Activated T-helper 9 cell treated with anti-CD3 and anti-CD28 coated beads, Interleukin-2, amount 50 U/mL, for 16 hours (primary cell): ENCODE measurements around the gene EIF4B.
"Not testable (repeated sequence)": the region's sequence is repeated elsewhere in the genome, so short reads cannot be mapped to it uniquely, and the experiment has no call there.

ENCODE experiments used
- DNase-seq: peaks from one replicate; pipeline ENCODE4 v3.0.0-alpha.2; 2020; ENCODE audit warnings: low read depth

Gene EIF4B, protein sequence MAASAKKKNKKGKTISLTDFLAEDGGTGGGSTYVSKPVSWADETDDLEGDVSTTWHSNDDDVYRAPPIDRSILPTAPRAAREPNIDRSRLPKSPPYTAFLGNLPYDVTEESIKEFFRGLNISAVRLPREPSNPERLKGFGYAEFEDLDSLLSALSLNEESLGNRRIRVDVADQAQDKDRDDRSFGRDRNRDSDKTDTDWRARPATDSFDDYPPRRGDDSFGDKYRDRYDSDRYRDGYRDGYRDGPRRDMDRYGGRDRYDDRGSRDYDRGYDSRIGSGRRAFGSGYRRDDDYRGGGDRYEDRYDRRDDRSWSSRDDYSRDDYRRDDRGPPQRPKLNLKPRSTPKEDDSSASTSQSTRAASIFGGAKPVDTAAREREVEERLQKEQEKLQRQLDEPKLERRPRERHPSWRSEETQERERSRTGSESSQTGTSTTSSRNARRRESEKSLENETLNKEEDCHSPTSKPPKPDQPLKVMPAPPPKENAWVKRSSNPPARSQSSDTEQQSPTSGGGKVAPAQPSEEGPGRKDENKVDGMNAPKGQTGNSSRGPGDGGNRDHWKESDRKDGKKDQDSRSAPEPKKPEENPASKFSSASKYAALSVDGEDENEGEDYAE

DNA sequence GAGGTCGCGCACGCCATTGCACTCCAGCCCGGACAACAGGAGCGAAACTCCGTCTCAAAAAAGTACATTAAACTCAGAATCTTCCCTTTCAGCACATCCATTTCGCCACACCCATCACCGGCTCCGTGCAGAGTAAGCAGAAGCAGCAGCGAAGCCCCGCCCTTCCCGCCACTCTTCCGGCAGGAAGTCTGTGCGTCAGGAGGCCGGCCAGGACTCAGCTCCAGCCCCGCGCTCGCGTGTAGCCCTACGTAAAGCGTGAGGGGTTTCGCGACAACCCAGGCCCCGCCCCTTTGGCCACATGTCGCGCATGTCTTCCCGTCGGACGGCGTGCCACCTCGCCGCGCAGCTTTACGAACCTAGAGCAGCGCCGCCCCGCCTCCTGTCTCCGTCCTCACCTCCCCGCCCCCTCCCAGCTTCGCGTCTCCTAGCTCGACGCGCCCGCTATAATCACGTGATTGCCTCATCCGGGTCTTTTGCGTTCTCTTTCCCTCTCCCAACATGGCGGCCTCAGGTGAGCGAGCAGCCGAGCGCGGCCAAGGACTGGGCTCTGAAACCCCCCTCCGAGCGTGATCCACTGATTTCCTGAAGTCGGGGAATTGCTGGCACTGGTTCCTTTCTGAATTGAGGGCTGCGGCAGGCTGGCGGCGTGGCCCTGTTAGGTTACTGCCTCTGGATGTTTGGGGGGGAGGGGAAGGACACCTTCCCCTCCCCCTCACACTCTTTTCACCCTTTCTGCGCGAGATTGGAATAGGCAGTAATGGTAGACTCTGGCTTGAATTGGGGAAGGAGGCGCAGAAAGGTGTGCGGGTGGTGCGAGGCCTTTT lies at the start of gene EIF4B:
TSS of gene EIF4B (plus strand) at position 471 of the 824 bp plus-strand sequence. CDS start at position 499, 28 bp downstream.
- DNase-seq: peak; percentile 100

DNA sequence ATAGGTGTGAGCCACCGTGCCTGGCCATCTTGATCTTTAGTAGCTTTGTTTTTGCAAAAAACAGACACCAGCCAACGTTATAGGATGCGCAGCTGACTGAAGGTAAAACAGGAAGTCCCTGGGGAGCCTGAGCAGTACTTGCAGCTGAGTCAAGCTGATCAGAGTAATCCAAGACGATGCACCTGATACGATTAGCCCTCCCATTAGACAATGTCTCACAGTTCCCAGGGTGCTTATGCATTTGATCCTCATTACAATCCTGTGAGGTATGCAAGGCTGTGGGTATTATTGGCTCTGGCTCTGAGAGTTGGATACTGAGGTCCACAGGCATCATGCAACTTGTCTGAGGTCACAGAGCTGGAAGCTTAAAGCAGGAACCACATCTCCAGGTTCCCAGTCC lies 49.3 kb upstream of the EIF4B start:
- DNase-seq: no peak

DNA sequence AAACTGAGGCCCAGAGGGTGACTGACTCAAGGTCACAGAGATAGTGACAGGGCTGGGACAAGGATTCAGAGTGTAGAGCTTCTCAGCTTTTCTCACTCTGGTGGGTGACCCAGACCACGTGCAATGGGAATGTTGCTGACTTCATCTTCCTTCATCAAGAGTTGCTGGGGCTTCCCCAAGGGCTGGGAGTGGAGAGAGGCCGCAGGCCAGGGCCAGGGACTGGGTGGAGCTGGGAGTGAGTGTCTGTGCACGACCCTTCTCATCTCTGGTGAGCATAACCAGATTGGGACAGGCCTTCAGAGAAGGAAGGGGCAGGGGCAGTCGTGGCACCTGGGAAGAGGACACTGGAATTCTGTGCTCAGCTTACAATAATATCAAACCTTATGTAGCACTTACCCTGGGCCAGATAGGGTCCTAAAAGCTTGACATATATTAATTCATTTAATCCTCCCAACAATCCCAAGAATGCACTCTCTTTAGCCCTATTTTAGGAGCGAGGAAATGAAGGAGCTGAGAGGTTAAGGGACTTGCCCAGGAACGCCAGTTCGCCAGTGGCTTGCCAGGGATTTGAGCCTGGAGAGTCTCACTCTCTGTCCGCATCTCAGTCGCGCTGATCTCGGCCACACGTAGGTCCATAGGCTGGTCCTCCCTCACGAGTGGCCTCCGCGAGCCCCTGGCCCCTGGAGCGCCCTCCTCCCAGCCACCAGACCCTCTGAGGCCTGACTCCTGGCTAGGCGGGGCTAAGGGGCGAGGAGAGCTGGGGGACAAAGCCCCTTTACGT lies 41.5 kb upstream of the EIF4B start:
- no peak for DNase-seq

DNA sequence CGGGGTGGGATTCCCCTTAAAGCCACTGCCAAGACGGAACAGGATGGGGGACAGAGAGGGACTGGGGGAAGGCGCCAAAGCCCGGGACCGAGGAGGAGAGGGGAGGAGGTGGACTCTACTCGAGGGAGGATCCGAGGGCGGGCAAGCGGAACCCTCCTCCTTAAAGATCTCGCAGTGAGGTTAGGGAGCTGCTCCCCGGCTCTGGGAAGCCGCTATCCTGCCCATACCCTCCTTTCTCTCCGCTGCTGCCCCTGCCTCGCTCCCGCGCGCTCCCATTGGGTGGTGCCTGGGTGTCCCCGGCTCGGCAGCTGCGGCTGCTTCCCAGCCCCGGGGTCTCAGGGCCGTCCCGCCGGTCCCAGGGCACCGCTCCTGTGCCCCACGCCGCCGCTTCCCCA lies 40.9 kb upstream of the EIF4B start:
- DNase-seq: no peak

DNA sequence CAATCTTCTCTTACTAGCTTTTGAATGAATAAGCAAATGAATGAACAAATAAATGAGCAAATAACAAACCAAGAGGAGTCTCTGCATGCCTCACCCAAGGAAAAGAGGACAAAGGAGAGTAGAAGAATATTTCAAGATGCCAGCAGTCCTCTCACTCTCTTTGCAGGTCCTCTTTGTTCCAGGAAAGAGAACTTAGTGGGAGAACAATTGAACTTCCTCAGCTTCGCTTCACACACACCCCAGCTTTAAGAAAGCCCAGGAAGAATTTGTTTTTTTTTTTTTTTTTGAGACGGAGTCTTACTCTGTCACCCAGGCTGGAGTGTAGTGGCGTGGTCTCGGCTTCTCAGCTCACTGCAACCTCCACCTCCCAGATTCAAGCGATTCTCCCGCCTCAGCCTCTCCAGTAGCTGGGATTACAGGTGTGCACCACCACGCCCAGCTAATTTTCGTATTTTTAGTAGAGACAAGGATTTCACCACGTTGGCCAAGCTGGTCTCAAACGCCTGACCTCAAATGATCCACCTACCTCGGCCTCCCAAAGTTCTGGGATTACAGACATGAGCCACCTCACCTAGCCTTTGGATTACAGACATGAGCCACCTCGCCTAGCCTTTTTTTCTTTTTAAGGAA lies 37.0 kb upstream of the EIF4B start:
- no peak for DNase-seq

DNA sequence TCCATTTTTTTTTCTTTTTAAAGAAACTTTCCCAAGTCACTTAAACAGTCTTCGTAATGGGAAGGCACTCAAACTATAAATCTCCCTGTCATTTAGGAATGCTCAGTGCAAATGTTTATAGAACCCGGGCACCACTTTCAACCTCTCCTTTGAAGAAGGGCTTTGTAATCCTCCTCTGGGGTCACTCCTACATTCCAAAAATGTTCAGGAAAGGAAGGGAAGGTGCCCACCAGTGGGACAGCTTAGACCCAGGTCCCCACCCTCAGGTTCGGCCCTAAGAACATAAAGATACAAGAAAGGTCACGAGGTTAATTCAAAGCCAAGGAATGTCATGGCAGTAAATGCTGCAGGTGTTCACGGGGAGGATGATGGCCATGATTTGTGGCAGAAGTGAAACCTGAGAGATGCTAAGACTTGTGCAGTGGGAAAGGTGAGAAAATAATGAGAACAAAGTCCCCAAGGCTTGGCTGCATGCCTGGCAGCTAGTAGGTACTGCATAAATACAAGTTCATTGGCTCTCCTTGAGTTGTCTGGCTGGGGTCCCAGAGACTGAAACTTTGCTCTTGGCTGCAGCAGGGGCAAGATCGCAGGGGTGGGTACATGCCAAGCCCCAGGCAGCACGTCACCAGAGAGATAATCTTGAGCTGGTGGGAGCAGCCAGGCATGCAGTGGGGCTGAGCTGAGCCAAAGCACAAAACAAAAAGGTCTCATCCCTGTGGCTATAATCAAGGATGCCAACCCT lies 36.3 kb upstream of the EIF4B start:
- no peak for DNase-seq

DNA sequence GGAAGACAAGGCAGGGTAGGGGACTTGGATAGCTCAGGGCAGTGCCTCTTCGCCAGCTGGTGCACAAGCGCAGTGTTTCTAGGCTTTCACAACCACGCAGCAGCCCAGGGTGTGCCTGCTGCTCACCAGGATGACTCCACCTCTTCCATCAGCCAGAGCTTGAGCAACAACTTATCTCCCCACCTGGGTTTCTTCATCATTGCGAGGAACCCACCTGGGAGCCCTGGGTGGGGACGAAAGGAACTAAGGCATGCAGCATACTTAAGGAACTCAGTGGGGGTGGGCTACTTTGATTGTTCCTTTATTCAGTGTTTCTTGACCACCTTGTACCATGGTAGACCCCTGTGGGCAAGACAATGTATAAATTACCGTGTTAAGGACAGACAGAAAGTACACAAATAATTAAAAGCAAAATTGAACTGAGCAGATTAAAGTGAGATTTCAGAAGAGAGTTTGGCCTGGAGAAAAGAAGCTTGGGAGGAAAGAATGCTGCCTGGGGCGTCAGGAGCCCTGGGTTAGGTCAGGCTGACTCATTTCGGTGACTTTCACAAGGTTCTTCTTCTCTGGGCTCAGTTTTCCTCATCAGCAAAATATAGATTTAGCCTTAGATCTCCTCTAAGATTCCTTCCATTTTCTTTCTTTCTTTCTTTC lies 34.5 kb upstream of the EIF4B start:
- DNase-seq: no peak

DNA sequence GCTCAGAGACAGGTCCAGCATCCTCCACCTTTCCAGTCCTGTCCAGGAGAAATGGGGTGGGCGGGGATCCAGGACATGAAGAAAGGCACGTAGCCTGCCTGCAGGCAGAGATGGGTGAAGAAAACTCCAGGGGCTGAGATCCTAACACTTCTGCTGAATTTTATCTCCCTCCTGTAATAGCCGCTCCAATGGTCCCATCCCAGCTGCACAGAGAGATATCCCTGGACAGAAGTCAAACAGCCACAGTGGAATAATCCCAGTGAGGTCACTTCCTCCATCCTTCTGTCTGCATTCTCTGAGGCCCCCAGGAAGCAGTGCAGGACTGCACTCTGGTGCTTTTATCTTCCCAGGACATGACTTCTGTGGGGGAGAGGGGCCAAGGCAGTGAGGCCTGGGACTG lies 31.1 kb upstream of the EIF4B start:
- DNase-seq: no peak

DNA sequence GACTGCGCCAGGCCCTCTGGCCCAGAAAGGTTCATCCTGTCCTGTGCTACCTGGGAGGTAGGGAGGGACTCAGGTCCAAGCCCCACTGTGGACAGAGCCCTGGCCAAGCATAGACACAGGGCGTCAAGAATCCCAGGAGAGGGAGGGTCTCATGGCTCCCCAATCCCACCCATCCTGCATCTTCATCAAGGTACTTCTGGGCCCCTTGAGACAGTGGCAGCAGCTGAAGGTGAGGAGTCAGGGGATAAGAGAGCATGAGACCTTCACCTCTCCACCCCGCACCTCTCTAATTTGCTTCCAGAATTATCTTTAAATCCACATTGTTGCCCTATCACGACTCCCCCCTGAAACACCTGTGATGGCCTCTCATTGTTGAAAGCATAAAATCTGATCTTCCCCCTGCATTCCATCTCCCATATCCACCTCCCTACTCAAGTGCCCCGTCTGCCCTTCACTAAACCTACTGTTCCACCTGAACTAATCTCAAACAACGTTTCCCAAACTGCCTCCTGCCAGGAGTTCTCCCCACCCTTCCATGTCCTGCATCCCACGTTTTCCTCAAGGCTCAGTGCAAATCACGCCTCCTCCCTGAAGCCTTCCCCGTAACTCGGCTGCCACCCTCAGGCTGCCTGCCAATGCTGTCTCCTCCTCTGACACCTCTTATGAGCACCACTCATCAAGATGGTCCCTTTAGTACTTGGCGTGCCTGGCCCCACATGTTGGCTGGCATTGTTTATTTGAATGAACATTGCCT lies 30.3 kb upstream of the EIF4B start:
- DNase-seq: no peak

DNA sequence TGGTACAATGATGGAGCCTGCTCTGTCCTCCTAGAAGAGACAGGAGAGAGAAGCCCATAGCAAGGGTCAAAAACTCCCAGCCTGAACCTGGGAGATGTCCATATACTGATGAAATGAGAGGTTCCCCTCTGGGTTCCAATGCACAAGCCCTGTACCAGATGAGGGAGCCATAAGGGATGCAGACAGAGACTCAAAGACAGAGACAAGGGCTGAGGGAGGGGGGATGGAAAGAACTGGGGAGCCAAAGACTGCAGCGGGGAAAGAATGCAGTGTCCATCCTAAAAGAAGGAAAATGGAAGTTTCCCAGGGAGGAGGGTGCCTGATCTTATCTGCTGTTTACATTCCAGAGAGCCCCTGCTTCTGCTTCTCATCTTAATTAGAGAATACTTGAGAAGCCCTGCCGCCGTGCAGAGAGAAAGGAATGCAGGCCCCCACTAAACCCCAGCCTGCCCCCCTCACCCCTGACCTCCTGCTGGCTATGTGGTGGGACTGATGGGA lies 29.6 kb upstream of the EIF4B start:
- no peak for DNase-seq

DNA sequence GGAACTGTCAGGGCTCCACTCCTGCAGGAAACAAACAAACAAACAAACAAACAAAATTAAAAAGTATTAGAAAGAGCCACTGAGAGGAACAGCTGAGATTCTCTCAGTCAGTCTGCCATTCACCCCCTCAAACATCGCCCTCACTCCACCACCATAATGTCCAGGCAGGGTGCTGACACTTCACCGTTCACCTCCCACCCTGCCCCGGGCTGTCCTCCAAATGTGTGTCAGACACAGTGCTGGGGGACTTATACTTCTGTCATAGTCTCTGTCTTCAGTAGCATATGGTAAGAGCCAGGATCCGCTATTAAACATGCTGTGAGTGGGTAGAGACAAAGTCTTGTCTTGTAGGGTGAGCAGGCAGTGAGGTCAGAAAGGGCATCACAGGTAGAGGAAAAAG lies 29.1 kb upstream of the EIF4B start:
- no peak for DNase-seq

DNA sequence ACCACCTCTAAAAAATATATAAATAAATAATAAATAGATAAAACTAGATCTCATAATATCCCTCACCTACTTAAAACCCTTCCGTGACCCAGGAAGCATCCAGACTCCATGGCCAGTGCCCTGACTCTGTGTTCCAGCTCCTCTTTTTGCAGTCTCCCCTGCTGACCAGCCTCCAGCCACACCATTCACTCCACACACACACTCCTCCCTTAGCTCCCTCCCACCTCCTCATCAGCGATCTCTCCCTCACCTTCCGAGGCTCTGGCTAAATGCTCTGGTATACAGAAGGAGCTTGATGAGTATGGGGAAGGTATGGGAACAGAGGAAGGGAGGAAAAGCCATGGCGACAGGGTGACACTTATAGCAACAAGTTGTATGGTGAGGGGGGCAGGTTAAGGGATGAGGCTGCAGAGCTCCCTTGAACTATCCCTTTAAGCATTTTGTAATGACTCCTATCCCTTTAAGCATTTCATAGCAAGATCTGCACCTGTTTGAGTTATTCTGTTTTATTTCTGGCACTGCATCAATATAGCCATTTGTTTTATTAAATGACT lies 26.1 kb upstream of the EIF4B start:
- DNase-seq: no peak

DNA sequence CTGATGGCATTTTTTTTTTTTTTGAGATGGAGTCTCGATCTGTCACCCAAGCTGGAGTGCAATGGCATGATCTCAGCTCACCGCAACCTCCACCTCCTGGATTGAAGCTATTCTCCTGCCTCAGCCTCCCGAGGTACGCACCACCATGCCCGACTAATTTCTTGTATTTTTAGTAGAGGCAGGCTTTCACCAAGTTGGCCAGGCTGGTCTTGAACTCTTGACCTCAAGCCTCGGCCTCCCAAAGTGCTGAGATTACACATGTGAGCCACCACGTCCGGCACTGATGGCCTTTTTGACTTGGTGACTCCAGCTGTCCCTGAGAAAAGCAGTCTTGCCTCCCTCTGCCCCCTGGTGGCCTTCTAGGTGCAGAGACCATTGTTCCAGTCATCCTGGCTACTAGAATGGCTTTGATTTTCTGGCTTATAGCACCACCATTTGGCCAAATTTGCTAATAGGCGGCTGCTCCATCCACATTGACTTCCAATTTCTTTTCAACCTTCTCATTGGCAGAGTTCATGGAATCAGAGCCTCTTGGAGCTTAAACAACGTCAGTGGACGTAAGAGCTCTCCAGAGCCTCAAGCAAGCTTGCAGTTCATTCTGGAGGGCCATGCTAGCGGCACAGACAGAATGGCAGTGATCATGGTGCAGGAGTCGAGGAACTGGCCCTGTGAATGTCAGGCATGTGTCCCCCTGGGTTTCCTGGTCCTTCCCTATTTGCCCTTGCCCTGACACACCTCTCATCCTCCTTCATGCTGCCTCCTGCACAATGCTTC lies 25.4 kb upstream of the EIF4B start:
- peak; percentile 65 for DNase-seq

DNA sequence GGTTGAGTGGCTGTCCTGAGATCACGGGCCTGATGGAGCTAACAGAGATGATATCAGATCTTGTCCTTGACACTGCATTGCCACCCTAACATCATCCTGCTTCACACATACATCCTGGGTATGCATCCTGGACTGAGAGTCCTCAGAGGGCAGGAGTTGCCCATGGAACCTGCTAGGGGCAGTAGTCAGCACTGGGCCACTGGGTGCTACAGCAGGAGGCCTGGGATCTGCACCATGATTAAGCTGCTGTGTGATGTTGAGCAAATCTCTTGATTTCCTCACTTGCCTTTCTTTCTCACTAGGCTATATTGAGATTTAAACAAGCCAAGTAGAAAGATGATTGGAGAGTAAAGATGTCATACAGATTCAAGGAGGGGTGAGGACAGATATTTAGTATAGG lies 22.1 kb upstream of the EIF4B start:
- DNase-seq: no peak

DNA sequence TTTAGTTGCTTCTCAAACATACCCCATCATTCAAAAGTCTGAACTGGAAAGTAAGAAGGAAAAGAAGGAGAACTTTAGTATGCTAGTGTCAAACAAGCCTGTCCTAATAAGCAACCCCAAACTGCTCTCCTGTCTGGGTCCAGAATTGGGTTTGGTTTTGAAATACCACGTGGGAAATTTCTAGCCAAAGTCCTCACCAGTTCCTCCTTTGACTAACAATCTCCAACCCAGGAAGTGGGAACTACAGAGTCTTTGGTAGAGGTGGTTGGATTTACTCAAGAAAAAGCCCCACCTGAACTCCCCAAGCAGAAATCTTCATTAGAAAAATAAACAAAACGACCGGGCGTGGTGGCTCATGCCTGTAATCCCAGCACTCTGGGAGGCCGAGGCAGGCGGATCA lies 17.4 kb upstream of the EIF4B start:
- no peak for DNase-seq

DNA sequence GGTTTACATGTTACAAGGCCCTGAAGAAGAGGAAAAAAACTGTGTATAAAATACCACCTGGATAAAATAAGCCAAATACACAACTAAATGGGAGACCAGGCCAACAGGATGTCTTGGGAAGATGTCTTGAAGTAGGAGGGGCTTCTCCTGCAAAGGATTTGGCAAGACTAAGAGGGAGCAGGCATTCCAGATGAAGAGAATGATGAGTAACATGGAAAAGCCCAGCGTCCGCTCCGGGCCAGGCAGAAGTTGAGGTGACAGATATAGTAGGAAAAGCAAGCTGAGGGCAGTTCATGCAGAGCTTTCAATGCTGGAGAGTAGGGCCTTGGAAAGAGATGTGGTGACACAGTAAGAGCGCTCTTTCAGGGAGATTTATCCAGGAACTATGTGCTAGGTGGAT lies 16.1 kb upstream of the EIF4B start:
- no peak for DNase-seq

DNA sequence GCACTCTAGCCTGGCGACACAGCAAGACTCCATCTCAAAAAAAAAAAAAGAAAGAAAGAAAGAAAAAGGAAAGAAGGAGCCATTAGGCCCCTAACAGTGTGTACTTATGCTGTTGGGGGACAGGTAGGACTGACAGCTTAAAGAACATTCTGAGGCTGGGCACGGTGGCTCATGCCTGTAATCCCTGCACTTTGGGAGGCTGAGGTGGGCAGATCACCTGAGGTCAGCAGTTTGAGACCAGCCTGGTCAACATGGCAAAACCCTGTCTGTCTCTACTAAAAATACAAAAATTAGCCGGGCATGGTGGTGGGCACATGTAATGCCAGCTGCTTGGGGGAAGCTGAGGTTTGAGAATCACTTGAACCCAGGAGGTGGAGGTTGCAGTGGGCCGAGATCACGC lies 14.0 kb upstream of the EIF4B start:
- DNase-seq: not testable (repeated sequence)
